ENCODE measurements around the gene NPY5R.

DNA sequence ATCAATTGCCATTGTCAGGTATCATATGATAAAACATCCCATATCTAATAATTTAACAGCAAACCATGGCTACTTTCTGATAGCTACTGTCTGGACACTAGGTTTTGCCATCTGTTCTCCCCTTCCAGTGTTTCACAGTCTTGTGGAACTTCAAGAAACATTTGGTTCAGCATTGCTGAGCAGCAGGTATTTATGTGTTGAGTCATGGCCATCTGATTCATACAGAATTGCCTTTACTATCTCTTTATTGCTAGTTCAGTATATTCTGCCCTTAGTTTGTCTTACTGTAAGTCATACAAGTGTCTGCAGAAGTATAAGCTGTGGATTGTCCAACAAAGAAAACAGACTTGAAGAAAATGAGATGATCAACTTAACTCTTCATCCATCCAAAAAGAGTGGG lies 7.0 kb downstream of the NPY5R start:
- TF ChIP-seq, protein P1, sequence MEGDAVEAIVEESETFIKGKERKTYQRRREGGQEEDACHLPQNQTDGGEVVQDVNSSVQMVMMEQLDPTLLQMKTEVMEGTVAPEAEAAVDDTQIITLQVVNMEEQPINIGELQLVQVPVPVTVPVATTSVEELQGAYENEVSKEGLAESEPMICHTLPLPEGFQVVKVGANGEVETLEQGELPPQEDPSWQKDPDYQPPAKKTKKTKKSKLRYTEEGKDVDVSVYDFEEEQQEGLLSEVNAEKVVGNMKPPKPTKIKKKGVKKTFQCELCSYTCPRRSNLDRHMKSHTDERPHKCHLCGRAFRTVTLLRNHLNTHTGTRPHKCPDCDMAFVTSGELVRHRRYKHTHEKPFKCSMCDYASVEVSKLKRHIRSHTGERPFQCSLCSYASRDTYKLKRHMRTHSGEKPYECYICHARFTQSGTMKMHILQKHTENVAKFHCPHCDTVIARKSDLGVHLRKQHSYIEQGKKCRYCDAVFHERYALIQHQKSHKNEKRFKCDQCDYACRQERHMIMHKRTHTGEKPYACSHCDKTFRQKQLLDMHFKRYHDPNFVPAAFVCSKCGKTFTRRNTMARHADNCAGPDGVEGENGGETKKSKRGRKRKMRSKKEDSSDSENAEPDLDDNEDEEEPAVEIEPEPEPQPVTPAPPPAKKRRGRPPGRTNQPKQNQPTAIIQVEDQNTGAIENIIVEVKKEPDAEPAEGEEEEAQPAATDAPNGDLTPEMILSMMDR (IDR thresholded peaks at IDR 0.05): no peak
- no peak for TF ChIP-seq POLR2AphosphoS5 (IDR thresholded peaks at IDR 0.05)
- TF ChIP-seq POLR2A (IDR thresholded peaks at IDR 0.05): no peak

Data from prostate gland (tissue), 2 donors.